B cell (primary cell): Measurements from ENCODE around the gene TMEM244. TPM values are rescaled to one million over a fixed set of nuclear protein-coding genes. Genes with fewer than 3 reads are reported as not detected.

Experiments used
- ATAC-seq: fragments of 200-7000 bp; cut with Tn5 transposase; one replicate; pipeline ENCODE4 v1.10.0; 2021; ENCODE audit warnings: low read depth, mild to moderate bottlenecking, moderate number of reproducible peaks, moderate library complexity
- CTCF ChIA-PET: fragments of 350-600 bp; sonication (Branson Sonifier 250); formaldehyde crosslinking; loops from one replicate; lab custom pipeline; 2021; ENCODE audit warnings: antibody characterized with exemption, inconsistent platforms; lab: Charles Lee
- POLR2A ChIA-PET: fragments of 350-600 bp; sonication (Branson Sonifier 250); formaldehyde crosslinking; loops from one replicate; lab custom pipeline; 2021; ENCODE audit warnings: antibody characterized with exemption; lab: Charles Lee
- DNase-seq: peaks from one replicate; pipeline ENCODE4 v3.0.0; 2013
- H2AFZ ChIP-seq: 2 replicates; pipeline ENCODE4 v1.6.1; 2012; ENCODE audit warnings: mild to moderate bottlenecking, low read depth, low read length; ENCODE audit not compliant: insufficient read depth, poor library complexity, severe bottlenecking
- H3K27ac ChIP-seq, 2 donors: 1 replicate in 1 of 2; 2 replicates in 1 of 2; pipeline ENCODE4 v1.5.1; 2012 to 2013; ENCODE audit warnings: low read length in 2 of 2, mild to moderate bottlenecking in 2 of 2, moderate library complexity in 1 of 2
- H3K27me3 ChIP-seq, 4 experiments: fragments of 200-600 bp in 1 of 4; sonication (generic) in 1 of 4; replicated peaks in 1 of 4; 1 replicate in 2 of 4; 2 replicates in 2 of 4; pipeline versions ENCODE4 v1.6.1 to v1.7.0; 2013 to 2016; ENCODE audit warnings: low read length in 3 of 4, mild to moderate bottlenecking in 2 of 4, mixed read lengths in 1 of 4, moderate library complexity in 1 of 4; ENCODE audit not compliant: insufficient read depth in 4 of 4, control insufficient read depth in 3 of 4; ENCODE audit errors: control extremely low read depth in 1 of 4
- H3K36me3 ChIP-seq, 2 experiments: replicated peaks in 1 of 2; 1 replicate in 1 of 2; 2 replicates in 1 of 2; pipeline versions ENCODE4 v1.6.1 to v1.7.1; 2013; ENCODE audit warnings: low read length in 1 of 2; ENCODE audit not compliant: insufficient read depth in 2 of 2, control insufficient read depth in 1 of 2; ENCODE audit errors: control extremely low read depth in 1 of 2, extremely low read depth in 1 of 2
- H3K4me1 ChIP-seq, 2 donors: fragments of 200-600 bp in 1 of 2; sonication (generic) in 1 of 2; 1 replicate in 1 of 2; 2 replicates in 1 of 2; pipeline versions ENCODE4 v1.5.1 to v1.6.1; 2013 to 2017; ENCODE audit warnings: low read length in 2 of 2; ENCODE audit not compliant: control insufficient read depth in 2 of 2, insufficient read depth in 2 of 2
- H3K4me2 ChIP-seq: replicated peaks from 2 replicates; pipeline ENCODE3; 2012; ENCODE audit warnings: mild to moderate bottlenecking, low read depth, low read length; ENCODE audit not compliant: poor library complexity, severe bottlenecking
- H3K4me3 ChIP-seq, 5 experiments: fragments of 200-600 bp in 1 of 5; sonication (generic) in 1 of 5; 1 replicate in 3 of 5; 2 replicates in 2 of 5; pipeline versions ENCODE4 v1.5.1 to v1.7.0; 2011 to 2016; ENCODE audit warnings: low read length in 4 of 5, mild to moderate bottlenecking in 4 of 5, low read depth in 2 of 5, control low read depth in 1 of 5, moderate library complexity in 1 of 5; ENCODE audit not compliant: insufficient read depth in 1 of 5; ENCODE audit errors: control extremely low read depth in 1 of 5, extremely low read depth in 1 of 5
- H3K79me2 ChIP-seq: fragments of 200-600 bp; sonication (generic); one replicate; pipeline ENCODE4 v1.6.0; 2016; ENCODE audit warnings: low read length; ENCODE audit not compliant: control insufficient read depth, insufficient read depth
- H3K9ac ChIP-seq: fragments of 200-600 bp; sonication (generic); 2 replicates; pipeline ENCODE4 v1.6.1; 2017; ENCODE audit warnings: mild to moderate bottlenecking, low read length, moderate library complexity
- H3K9me3 ChIP-seq, 3 donors: one replicate each; pipeline versions ENCODE4 v1.6.1 to v1.7.1; 2013; ENCODE audit warnings: low read length in 2 of 3; ENCODE audit not compliant: control insufficient read depth in 2 of 3, insufficient read depth in 1 of 3; ENCODE audit errors: control extremely low read depth in 1 of 3
- H4K20me1 ChIP-seq: 2 replicates; pipeline ENCODE4 v1.6.0; 2012; ENCODE audit warnings: mild to moderate bottlenecking, low read length; ENCODE audit not compliant: insufficient read depth, control insufficient read depth, poor library complexity, severe bottlenecking
- H3K27ac Mint-ChIP-seq: one replicate; pipeline ENCODE4 v1.8.0; 2021; ENCODE audit warnings: mixed read lengths
- H3K27me3 Mint-ChIP-seq: one replicate; pipeline ENCODE4 v1.8.0; 2021; ENCODE audit warnings: mixed read lengths
- H3K4me1 Mint-ChIP-seq: one replicate; pipeline ENCODE4 v1.8.0; 2021; ENCODE audit warnings: mixed read lengths
- H3K4me3 Mint-ChIP-seq: one replicate; pipeline ENCODE4 v1.8.0; 2021; ENCODE audit warnings: mixed read lengths
- H3K9me3 Mint-ChIP-seq: one replicate; pipeline ENCODE4 v1.8.0; 2022; ENCODE audit warnings: mixed read lengths; ENCODE audit not compliant: insufficient read depth
- CTCF ChIP-seq: fragments of 200-600 bp; IDR thresholded peaks from one replicate; pipeline ENCODE4 v1.8.0; 2022; ENCODE audit warnings: antibody characterized with exemption, mild to moderate bottlenecking
- EZH2 ChIP-seq: IDR thresholded peaks from 2 replicates; pipeline ENCODE4 v1.6.1; 2012; ENCODE audit warnings: borderline replicate concordance, low read depth, mild to moderate bottlenecking, moderate library complexity, low read length; ENCODE audit not compliant: insufficient read depth, poor library complexity, severe bottlenecking
- WGBS: methylation state at CpG from one replicate; pipeline ENCODE4 v1.1.5; 2013; ENCODE audit warnings: missing lambda C conversion rate; ENCODE audit not compliant: insufficient coverage; 5-methylcytosine and 5-hydroxymethylcytosine counted together
- intact Hi-C: fragments of 100-400 bp; cut with micrococcal nuclease; formaldehyde crosslinking; loops from one replicate; pipeline ENCODE4 v1.10.0; 2022
- polyA plus RNA-seq: library from polyadenylated mRNA; depleted of rRNA; stranded (reverse); fragments of >200 nt; gene quantifications from 2 replicates; pipeline ENCODE4 v1.2.3, GENCODE V29; 2012
- total RNA-seq, 2 donors: library from RNA; stranded (reverse); fragments of 120-200 nt in 1 of 2; gene quantifications; 1 replicate in 1 of 2; 2 replicates in 1 of 2; pipeline versions ENCODE4 v1.2.3 to v1.2.4, GENCODE V29; 2013 to 2022

TMEM244 gene
- total and polyA plus RNA-seq, 2 donors (not counting 1 experiment from before 2014, with no cell fraction given) = not detected

GRCh38 chr6:129828229-129828628 lies 32.9 kb downstream of the TMEM244 start:
- no peak overlapping the region for H3K27ac Mint-ChIP-seq
- TF ChIP-seq CTCF (no peak), EZH2 (no peak)
- H3K4me1 Mint-ChIP-seq = no peaks in the 10 kb centered on the region
- Histone ChIP-seq H2AFZ (no peak overlapping the region), H3K27ac (no peak overlapping the region), H3K4me1 (no peaks in the 10 kb centered on the region), H3K4me2 (no peak overlapping the region), H3K9me3 (no peaks in the 10 kb centered on the region), H3K27me3 (no peaks in the 10 kb centered on the region), H3K4me3 (no peak overlapping the region), H3K79me2 (no peaks in the 10 kb centered on the region), H4K20me1 (no peaks in the 10 kb centered on the region), H3K36me3 (no peaks in the 10 kb centered on the region), H3K9ac (no peak overlapping the region)
- no peaks in the 10 kb centered on the region for H3K9me3 Mint-ChIP-seq
- ChIA-PET POLR2A (no interaction called here), CTCF (no interaction called here)
- no peak for ATAC-seq
- H3K4me3 Mint-ChIP-seq = no peak overlapping the region
- no peaks in the 10 kb centered on the region for H3K27me3 Mint-ChIP-seq
- intact Hi-C loops = no loop called here
- no peak for DNase-seq
- WGBS = no CpG with 5 or more reads among the region's 3 CpGs

GRCh38 chr6:129818251-129818650 lies 42.9 kb downstream of the TMEM244 start:
- no peaks in the 10 kb centered on the region for H3K9me3 ChIP-seq
- Mint-ChIP-seq H3K27me3 (peaks cover 38% of the 10 kb centered on the region), H3K4me3 (no peak overlapping the region), H3K4me1 (no peaks in the 10 kb centered on the region), H3K27ac (no peak overlapping the region), H3K9me3 (no peaks in the 10 kb centered on the region)
- no peaks in the 10 kb centered on the region for H3K36me3 ChIP-seq
- peaks cover 0 to 2% (median 0%) of the 10 kb centered on the region in 4 experiments for H3K27me3 ChIP-seq
- no peak overlapping the region for H2AFZ ChIP-seq
- H3K27ac ChIP-seq = no peak overlapping the region
- DNase-seq (no peak), ATAC-seq (no peak)
- H3K79me2 ChIP-seq = no peaks in the 10 kb centered on the region
- no CpG with 5 or more reads among the region's 2 CpGs for WGBS
- no peak overlapping the region for H3K4me2 ChIP-seq
- no peaks in the 10 kb centered on the region for H4K20me1 ChIP-seq
- ChIA-PET POLR2A (no interaction called here), CTCF (no interaction called here)
- H3K4me3 ChIP-seq = no peak overlapping the region
- intact Hi-C loops = no loop called here
- no peaks in the 10 kb centered on the region for H3K4me1 ChIP-seq
- H3K9ac ChIP-seq = no peak overlapping the region
- no peak for TF ChIP-seq CTCF
- no peak for TF ChIP-seq EZH2
